B cell (primary cell): ENCODE measurements around the gene SOAT2. TPM values are rescaled to one million over a fixed set of nuclear protein-coding genes. Genes with fewer than 3 reads are reported as not detected.

Experiments used
- ATAC-seq: fragments of 200-7000 bp; cut with Tn5 transposase; one replicate; pipeline ENCODE4 v1.10.0; 2021; ENCODE audit warnings: low read depth, mild to moderate bottlenecking, moderate number of reproducible peaks, moderate library complexity
- CTCF ChIA-PET: fragments of 350-600 bp; sonication (Branson Sonifier 250); formaldehyde crosslinking; loops from one replicate; lab custom pipeline; 2021; ENCODE audit warnings: antibody characterized with exemption, inconsistent platforms; lab: Charles Lee
- POLR2A ChIA-PET: fragments of 350-600 bp; sonication (Branson Sonifier 250); formaldehyde crosslinking; loops from one replicate; lab custom pipeline; 2021; ENCODE audit warnings: antibody characterized with exemption; lab: Charles Lee
- DNase-seq: peaks from one replicate; pipeline ENCODE4 v3.0.0; 2013
- H2AFZ ChIP-seq: 2 replicates; pipeline ENCODE4 v1.6.1; 2012; ENCODE audit warnings: mild to moderate bottlenecking, low read depth, low read length; ENCODE audit not compliant: insufficient read depth, poor library complexity, severe bottlenecking
- H3K27ac ChIP-seq, 2 donors: 1 replicate in 1 of 2; 2 replicates in 1 of 2; pipeline ENCODE4 v1.5.1; 2012 to 2013; ENCODE audit warnings: low read length in 2 of 2, mild to moderate bottlenecking in 2 of 2, moderate library complexity in 1 of 2
- H3K27me3 ChIP-seq, 4 experiments: fragments of 200-600 bp in 1 of 4; sonication (generic) in 1 of 4; replicated peaks in 1 of 4; 1 replicate in 2 of 4; 2 replicates in 2 of 4; pipeline versions ENCODE4 v1.6.1 to v1.7.0; 2013 to 2016; ENCODE audit warnings: low read length in 3 of 4, mild to moderate bottlenecking in 2 of 4, mixed read lengths in 1 of 4, moderate library complexity in 1 of 4; ENCODE audit not compliant: insufficient read depth in 4 of 4, control insufficient read depth in 3 of 4; ENCODE audit errors: control extremely low read depth in 1 of 4
- H3K36me3 ChIP-seq, 2 experiments: replicated peaks in 1 of 2; 1 replicate in 1 of 2; 2 replicates in 1 of 2; pipeline versions ENCODE4 v1.6.1 to v1.7.1; 2013; ENCODE audit warnings: low read length in 1 of 2; ENCODE audit not compliant: insufficient read depth in 2 of 2, control insufficient read depth in 1 of 2; ENCODE audit errors: control extremely low read depth in 1 of 2, extremely low read depth in 1 of 2
- H3K4me1 ChIP-seq, 2 donors: fragments of 200-600 bp in 1 of 2; sonication (generic) in 1 of 2; 1 replicate in 1 of 2; 2 replicates in 1 of 2; pipeline versions ENCODE4 v1.5.1 to v1.6.1; 2013 to 2017; ENCODE audit warnings: low read length in 2 of 2; ENCODE audit not compliant: control insufficient read depth in 2 of 2, insufficient read depth in 2 of 2
- H3K4me2 ChIP-seq: replicated peaks from 2 replicates; pipeline ENCODE3; 2012; ENCODE audit warnings: mild to moderate bottlenecking, low read depth, low read length; ENCODE audit not compliant: poor library complexity, severe bottlenecking
- H3K4me3 ChIP-seq, 5 experiments: fragments of 200-600 bp in 1 of 5; sonication (generic) in 1 of 5; 1 replicate in 3 of 5; 2 replicates in 2 of 5; pipeline versions ENCODE4 v1.5.1 to v1.7.0; 2011 to 2016; ENCODE audit warnings: low read length in 4 of 5, mild to moderate bottlenecking in 4 of 5, low read depth in 2 of 5, control low read depth in 1 of 5, moderate library complexity in 1 of 5; ENCODE audit not compliant: insufficient read depth in 1 of 5; ENCODE audit errors: control extremely low read depth in 1 of 5, extremely low read depth in 1 of 5
- H3K79me2 ChIP-seq: fragments of 200-600 bp; sonication (generic); one replicate; pipeline ENCODE4 v1.6.0; 2016; ENCODE audit warnings: low read length; ENCODE audit not compliant: control insufficient read depth, insufficient read depth
- H3K9ac ChIP-seq: fragments of 200-600 bp; sonication (generic); 2 replicates; pipeline ENCODE4 v1.6.1; 2017; ENCODE audit warnings: mild to moderate bottlenecking, low read length, moderate library complexity
- H3K9me3 ChIP-seq, 3 donors: one replicate each; pipeline versions ENCODE4 v1.6.1 to v1.7.1; 2013; ENCODE audit warnings: low read length in 2 of 3; ENCODE audit not compliant: control insufficient read depth in 2 of 3, insufficient read depth in 1 of 3; ENCODE audit errors: control extremely low read depth in 1 of 3
- H4K20me1 ChIP-seq: 2 replicates; pipeline ENCODE4 v1.6.0; 2012; ENCODE audit warnings: mild to moderate bottlenecking, low read length; ENCODE audit not compliant: insufficient read depth, control insufficient read depth, poor library complexity, severe bottlenecking
- H3K27ac Mint-ChIP-seq: one replicate; pipeline ENCODE4 v1.8.0; 2021; ENCODE audit warnings: mixed read lengths
- H3K27me3 Mint-ChIP-seq: one replicate; pipeline ENCODE4 v1.8.0; 2021; ENCODE audit warnings: mixed read lengths
- H3K4me1 Mint-ChIP-seq: one replicate; pipeline ENCODE4 v1.8.0; 2021; ENCODE audit warnings: mixed read lengths
- H3K4me3 Mint-ChIP-seq: one replicate; pipeline ENCODE4 v1.8.0; 2021; ENCODE audit warnings: mixed read lengths
- H3K9me3 Mint-ChIP-seq: one replicate; pipeline ENCODE4 v1.8.0; 2022; ENCODE audit warnings: mixed read lengths; ENCODE audit not compliant: insufficient read depth
- CTCF ChIP-seq: fragments of 200-600 bp; IDR thresholded peaks from one replicate; pipeline ENCODE4 v1.8.0; 2022; ENCODE audit warnings: antibody characterized with exemption, mild to moderate bottlenecking
- EZH2 ChIP-seq: IDR thresholded peaks from 2 replicates; pipeline ENCODE4 v1.6.1; 2012; ENCODE audit warnings: borderline replicate concordance, low read depth, mild to moderate bottlenecking, moderate library complexity, low read length; ENCODE audit not compliant: insufficient read depth, poor library complexity, severe bottlenecking
- WGBS: methylation state at CpG from one replicate; pipeline ENCODE4 v1.1.5; 2013; ENCODE audit warnings: missing lambda C conversion rate; ENCODE audit not compliant: insufficient coverage; 5-methylcytosine and 5-hydroxymethylcytosine counted together
- intact Hi-C: fragments of 100-400 bp; cut with micrococcal nuclease; formaldehyde crosslinking; loops from one replicate; pipeline ENCODE4 v1.10.0; 2022
- polyA plus RNA-seq: library from polyadenylated mRNA; depleted of rRNA; stranded (reverse); fragments of >200 nt; gene quantifications from 2 replicates; pipeline ENCODE4 v1.2.3, GENCODE V29; 2012
- total RNA-seq, 2 donors: library from RNA; stranded (reverse); fragments of 120-200 nt in 1 of 2; gene quantifications; 1 replicate in 1 of 2; 2 replicates in 1 of 2; pipeline versions ENCODE4 v1.2.3 to v1.2.4, GENCODE V29; 2013 to 2022

Gene SOAT2
- total and polyA plus RNA-seq, 2 donors (not counting 1 experiment from before 2014, with no cell fraction given), result 0.31 TPM; not detected in 1

- Histone ChIP-seq H3K9me3 (no peaks in the 10 kb centered on the region), H4K20me1 (peaks cover 37% of the 10 kb centered on the region), H3K4me2 (no peak overlapping the region), H3K9ac (no peak overlapping the region), H2AFZ (no peak overlapping the region), H3K4me3 (no peak overlapping the region), H3K27me3 (no peaks in the 10 kb centered on the region), H3K79me2 (peaks cover 8% of the 10 kb centered on the region), H3K36me3 (peaks cover 0 to 77% of the 10 kb centered on the region in 2 experiments), H3K4me1 (peaks cover 6 to 21% of the 10 kb centered on the region in 2 donors), H3K27ac (no peak overlapping the region)
- ATAC-seq (no peak), DNase-seq (no peak)
- peaks cover 29% of the 10 kb centered on the region for H3K4me1 Mint-ChIP-seq
- no peak overlapping the region for H3K27ac Mint-ChIP-seq
- ChIA-PET POLR2A (no interaction called here), CTCF (interaction anchor here (14.1 kb wide), 1 partner anchor 28 kb away, joined by 344 read pairs; the partner anchor contains the start of genes IGFBP6 and SOAT2)
- H3K9me3 Mint-ChIP-seq, result no peaks in the 10 kb centered on the region
- H3K4me3 Mint-ChIP-seq, result no peak overlapping the region
- TF ChIP-seq CTCF (no peak), EZH2 (no peak)
- WGBS, result 40% methylated on average over 1 of the region's 12 CpGs
- intact Hi-C loops, result loop anchor here (5.0 to 10.0 kb wide), 2 partner anchors 127 to 255 kb away; partner anchors contain the start of gene AAAS
- H3K27me3 Mint-ChIP-seq, result no peaks in the 10 kb centered on the region
Observed at GRCh38 chr12:53069621-53070410, 33.5 kb upstream of the SOAT2 start.
